DOHH2 (cell line): ENCODE data around the gene FUT8.

Experiments
- H3F3A ChIP-seq: fragments of 200-600 bp; sonication (generic), shearing (Covaris generic); 2 replicates; pipeline ENCODE4 v1.6.0; 2016; ENCODE audit warnings: antibody characterized with exemption, mild to moderate bottlenecking; ENCODE audit not compliant: control insufficient read depth, insufficient read depth
- H3K27ac ChIP-seq: fragments of 200-600 bp; sonication (generic); 2 replicates; pipeline ENCODE4 v1.5.1; 2014; ENCODE audit warnings: low read depth, mild to moderate bottlenecking, low read length, moderate library complexity
- H3K27me3 ChIP-seq: fragments of 200-600 bp; sonication (generic); 2 replicates; pipeline ENCODE4 v1.6.1; 2014; ENCODE audit warnings: mild to moderate bottlenecking, low read length, mixed read lengths; ENCODE audit not compliant: control insufficient read depth
- H3K36me3 ChIP-seq: fragments of 200-600 bp; sonication (generic); 2 replicates; pipeline ENCODE4 v1.6.1; 2014; ENCODE audit warnings: mild to moderate bottlenecking, low read length, moderate library complexity, mixed read lengths; ENCODE audit not compliant: control insufficient read depth
- H3K4me1 ChIP-seq: fragments of 200-600 bp; sonication (generic); 2 replicates; pipeline ENCODE4 v1.6.1; 2014; ENCODE audit warnings: mild to moderate bottlenecking, low read length, mixed read lengths; ENCODE audit not compliant: control insufficient read depth
- H3K4me2 ChIP-seq: fragments of 200-600 bp; sonication (generic); 2 replicates; pipeline ENCODE4 v1.6.0; 2014; ENCODE audit warnings: mild to moderate bottlenecking, low read length, moderate library complexity
- H3K4me3 ChIP-seq: fragments of 200-600 bp; sonication (generic); 2 replicates; pipeline ENCODE4 v1.5.1; 2014; ENCODE audit warnings: mild to moderate bottlenecking, low read length, mixed read lengths
- H3K79me2 ChIP-seq: fragments of 200-600 bp; sonication (generic); 2 replicates; pipeline ENCODE4 v1.6.1; 2014; ENCODE audit warnings: mild to moderate bottlenecking, low read length, mixed read lengths; ENCODE audit not compliant: control insufficient read depth
- H3K9me2 ChIP-seq: fragments of 200-600 bp; sonication (generic); replicated peaks from 2 replicates; pipeline ENCODE4 v1.6.1; 2014; ENCODE audit warnings: mild to moderate bottlenecking, low read length, mixed read lengths; ENCODE audit not compliant: control insufficient read depth
- H3K9me3 ChIP-seq: fragments of 200-600 bp; sonication (generic); 2 replicates; pipeline ENCODE4 v1.6.1; 2014; ENCODE audit warnings: antibody characterized with exemption, low read length, mixed read lengths; ENCODE audit not compliant: control insufficient read depth, insufficient read depth
- H4K20me1 ChIP-seq: fragments of 200-600 bp; sonication (generic); 2 replicates; pipeline ENCODE4 v1.6.0; 2014; ENCODE audit warnings: low read depth, mild to moderate bottlenecking, antibody characterized with exemption, low read length, moderate library complexity; ENCODE audit not compliant: control insufficient read depth, insufficient read depth
- EZH2phosphoT487 ChIP-seq: fragments of 200-600 bp; sonication (generic); IDR thresholded peaks from 2 replicates; pipeline ENCODE4 v1.6.1; 2017; ENCODE audit warnings: borderline replicate concordance, mild to moderate bottlenecking, antibody characterized with exemption, low read length, moderate library complexity, mixed read lengths
- TF ChIP-seq, protein P1 (sequence below): fragments of 200-600 bp; sonication (generic); IDR thresholded peaks from one replicate; pipeline ENCODE4 v1.5.1; 2014; ENCODE audit warnings: antibody characterized with exemption, mild to moderate bottlenecking, low read depth, low read length; ENCODE audit not compliant: poor library complexity, severe bottlenecking

Gene FUT8

DNA sequence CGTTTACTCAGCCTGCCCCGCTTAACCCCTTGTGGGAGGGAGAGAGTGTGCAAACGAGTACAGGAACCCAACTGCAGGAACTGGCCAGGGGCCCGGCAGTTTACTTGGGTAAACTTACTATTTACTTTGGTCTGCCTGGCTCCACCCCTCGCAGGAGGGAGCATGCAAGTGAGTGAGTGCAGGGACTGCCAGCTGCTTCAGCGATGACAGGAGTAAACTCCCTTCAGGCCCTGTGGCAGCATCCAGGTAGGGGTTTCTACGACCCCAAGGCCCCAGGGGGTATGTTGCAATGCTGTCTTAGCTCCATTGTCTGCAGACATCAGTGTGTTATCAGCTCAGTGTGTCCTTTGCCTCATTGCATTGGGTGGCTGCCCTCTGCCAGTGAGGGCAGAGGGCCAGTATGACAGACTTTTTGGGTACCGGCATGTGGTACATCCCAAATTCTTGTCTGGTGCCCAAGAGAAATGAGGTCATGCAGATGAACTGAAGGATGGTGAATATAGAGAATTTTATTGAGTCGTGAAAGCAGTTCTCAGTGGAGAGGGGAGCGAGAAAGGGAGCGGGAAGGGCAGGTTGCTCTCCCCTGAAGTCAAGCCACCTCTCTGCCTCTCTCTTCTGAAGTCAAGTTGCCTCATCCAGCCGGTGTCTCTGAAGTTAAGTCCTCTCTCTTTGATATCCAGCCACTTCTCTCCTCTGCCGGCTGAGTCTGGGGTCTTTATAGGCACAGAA, 181.8 kb downstream of the FUT8 start:
- no peaks in the 10 kb centered on the region for H3K4me1 ChIP-seq
- H3K9me3 ChIP-seq = peaks cover 5% of the 10 kb centered on the region; the same call in 1 of the 2 replicates
- H3F3A ChIP-seq = 0 out of 2 replicates have a peak, but pooled peaks cover 2% of the 10 kb centered on the region
- H3K36me3 ChIP-seq = no peaks in the 10 kb centered on the region; the same call in 1 of the 2 replicates
- no peaks in the 10 kb centered on the region for H4K20me1 ChIP-seq
- H3K4me2 ChIP-seq = no peak overlapping the region
- H3K27ac ChIP-seq = no peak overlapping the region
- no peak for TF ChIP-seq EZH2phosphoT487
- TF ChIP-seq, protein P1, sequence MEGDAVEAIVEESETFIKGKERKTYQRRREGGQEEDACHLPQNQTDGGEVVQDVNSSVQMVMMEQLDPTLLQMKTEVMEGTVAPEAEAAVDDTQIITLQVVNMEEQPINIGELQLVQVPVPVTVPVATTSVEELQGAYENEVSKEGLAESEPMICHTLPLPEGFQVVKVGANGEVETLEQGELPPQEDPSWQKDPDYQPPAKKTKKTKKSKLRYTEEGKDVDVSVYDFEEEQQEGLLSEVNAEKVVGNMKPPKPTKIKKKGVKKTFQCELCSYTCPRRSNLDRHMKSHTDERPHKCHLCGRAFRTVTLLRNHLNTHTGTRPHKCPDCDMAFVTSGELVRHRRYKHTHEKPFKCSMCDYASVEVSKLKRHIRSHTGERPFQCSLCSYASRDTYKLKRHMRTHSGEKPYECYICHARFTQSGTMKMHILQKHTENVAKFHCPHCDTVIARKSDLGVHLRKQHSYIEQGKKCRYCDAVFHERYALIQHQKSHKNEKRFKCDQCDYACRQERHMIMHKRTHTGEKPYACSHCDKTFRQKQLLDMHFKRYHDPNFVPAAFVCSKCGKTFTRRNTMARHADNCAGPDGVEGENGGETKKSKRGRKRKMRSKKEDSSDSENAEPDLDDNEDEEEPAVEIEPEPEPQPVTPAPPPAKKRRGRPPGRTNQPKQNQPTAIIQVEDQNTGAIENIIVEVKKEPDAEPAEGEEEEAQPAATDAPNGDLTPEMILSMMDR = no peak
- peaks cover 38% of the 10 kb centered on the region for H3K79me2 ChIP-seq
- H3K4me3 ChIP-seq = no peak overlapping the region
- H3K9me2 ChIP-seq = no peaks in the 10 kb centered on the region; the same call in 1 of the 2 replicates
- H3K27me3 ChIP-seq = no peaks in the 10 kb centered on the region

GRCh38 chr14:65594882-65595237, 182.3 kb downstream of the FUT8 start:
- H3K27ac ChIP-seq = no peak overlapping the region
- H3K4me1 ChIP-seq = no peaks in the 10 kb centered on the region
- no peak overlapping the region for H3K4me2 ChIP-seq

GRCh38 chr14:65599375-65599774, 186.8 kb downstream of the FUT8 start:
- Histone ChIP-seq H3K4me1 (peaks cover 8% of the 10 kb centered on the region), H4K20me1 (0 out of 2 replicates have a peak, but pooled peaks cover 4% of the 10 kb centered on the region), H3F3A (0 out of 2 replicates have a peak, but pooled peaks cover 3% of the 10 kb centered on the region), H3K36me3 (no peaks in the 10 kb centered on the region), H3K4me2 (no peak overlapping the region), H3K27me3 (no peaks in the 10 kb centered on the region), H3K27ac (no peak overlapping the region), H3K9me2 (no peaks in the 10 kb centered on the region; the same call in 1 of the 2 replicates), H3K79me2 (peaks cover 49% of the 10 kb centered on the region), H3K9me3 (no peaks in the 10 kb centered on the region), H3K4me3 (no peak overlapping the region)
- TF ChIP-seq, protein P1 = no peak
- no peak for TF ChIP-seq EZH2phosphoT487

More at GRCh38 chr14:65594882-65595237, 182.3 kb downstream of the FUT8 start:
- H3K9me2 ChIP-seq = no peaks in the 10 kb centered on the region; the same call in 1 of the 2 replicates
- H3K79me2 ChIP-seq = peaks cover 41% of the 10 kb centered on the region
- 0 out of 2 replicates have a peak, but pooled peaks cover 3% of the 10 kb centered on the region for H3F3A ChIP-seq
- peaks cover 5% of the 10 kb centered on the region; the same call in 1 of the 2 replicates for H3K9me3 ChIP-seq
- no peaks in the 10 kb centered on the region for H4K20me1 ChIP-seq
- no peak for TF ChIP-seq EZH2phosphoT487
- TF ChIP-seq, protein P1 = no peak
- no peaks in the 10 kb centered on the region for H3K27me3 ChIP-seq
- H3K4me3 ChIP-seq = no peak overlapping the region
- no peaks in the 10 kb centered on the region; the same call in 1 of the 2 replicates for H3K36me3 ChIP-seq
